Uterus (tissue), 2 donors: ENCODE data around the gene NEUROG3.

ENCODE experiments used
- POLR2A ChIP-seq, 2 donors: fragments of 450-650 bp; IDR thresholded peaks; one replicate each; pipeline ENCODE4 v1.6.1; 2016; ENCODE audit warnings: antibody characterized with exemption in 2 of 2, mild to moderate bottlenecking in 1 of 2, moderate library complexity in 1 of 2
- TF ChIP-seq, protein P1 (sequence below), 4 experiments: fragments of 200-600 bp in 2 of 4; fragments of 450-650 bp in 2 of 4; sonication (generic) in 2 of 4; IDR thresholded peaks; one replicate each; pipeline ENCODE4 v1.5.1; 2016 to 2019; ENCODE audit warnings: antibody characterized with exemption in 4 of 4, mild to moderate bottlenecking in 2 of 4, moderate library complexity in 1 of 4

DNA sequence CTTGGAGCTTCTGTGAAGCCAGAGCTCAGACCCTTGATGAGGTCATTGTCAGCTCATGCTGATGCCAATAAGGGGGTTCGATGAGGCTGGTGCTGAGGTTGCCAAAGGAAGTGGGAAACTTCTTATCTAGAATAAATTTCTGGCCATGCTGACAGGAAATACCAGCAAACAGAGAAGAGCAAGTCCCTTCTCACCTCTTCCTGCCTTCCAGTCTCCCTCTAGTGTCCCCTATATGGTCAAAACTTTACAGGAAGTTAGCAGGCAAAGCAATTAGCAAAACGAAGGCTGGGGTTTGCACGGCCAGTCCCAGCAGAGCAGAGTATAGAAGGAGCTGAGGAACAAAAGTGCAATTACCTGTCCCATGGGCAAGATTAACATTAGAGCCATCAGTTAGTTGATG lies 15.1 kb upstream of the NEUROG3 start:
- TF ChIP-seq, protein P1, sequence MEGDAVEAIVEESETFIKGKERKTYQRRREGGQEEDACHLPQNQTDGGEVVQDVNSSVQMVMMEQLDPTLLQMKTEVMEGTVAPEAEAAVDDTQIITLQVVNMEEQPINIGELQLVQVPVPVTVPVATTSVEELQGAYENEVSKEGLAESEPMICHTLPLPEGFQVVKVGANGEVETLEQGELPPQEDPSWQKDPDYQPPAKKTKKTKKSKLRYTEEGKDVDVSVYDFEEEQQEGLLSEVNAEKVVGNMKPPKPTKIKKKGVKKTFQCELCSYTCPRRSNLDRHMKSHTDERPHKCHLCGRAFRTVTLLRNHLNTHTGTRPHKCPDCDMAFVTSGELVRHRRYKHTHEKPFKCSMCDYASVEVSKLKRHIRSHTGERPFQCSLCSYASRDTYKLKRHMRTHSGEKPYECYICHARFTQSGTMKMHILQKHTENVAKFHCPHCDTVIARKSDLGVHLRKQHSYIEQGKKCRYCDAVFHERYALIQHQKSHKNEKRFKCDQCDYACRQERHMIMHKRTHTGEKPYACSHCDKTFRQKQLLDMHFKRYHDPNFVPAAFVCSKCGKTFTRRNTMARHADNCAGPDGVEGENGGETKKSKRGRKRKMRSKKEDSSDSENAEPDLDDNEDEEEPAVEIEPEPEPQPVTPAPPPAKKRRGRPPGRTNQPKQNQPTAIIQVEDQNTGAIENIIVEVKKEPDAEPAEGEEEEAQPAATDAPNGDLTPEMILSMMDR (IDR thresholded peaks at IDR 0.05): no peak
- TF ChIP-seq POLR2A (IDR thresholded peaks at IDR 0.05): no peak
